Activated CD8-positive, alpha-beta T cell treated with anti-CD3 and anti-CD28 coated beads for 36 hours (primary cell): ENCODE results near the gene ACTL7A. TPM values are rescaled to one million over a fixed set of nuclear protein-coding genes. Genes with fewer than 3 reads are reported as not detected.
A peak's percentile ranks its signal among the peaks of the same experiment; 100 is the strongest.

Experiments
- ATAC-seq: fragments of 200-7000 bp; cut with Tn5 transposase; one replicate; pipeline ENCODE4 v1.10.0; 2021; ENCODE audit warnings: mild to moderate bottlenecking, moderate library complexity
- CTCF ChIA-PET: fragments of 350-600 bp; sonication (Branson Sonifier 250); formaldehyde crosslinking; loops from one replicate; lab custom pipeline; 2021; ENCODE audit warnings: antibody characterized with exemption; lab: Charles Lee
- POLR2A ChIA-PET: fragments of 350-600 bp; sonication (Branson Sonifier 250); formaldehyde crosslinking; loops from one replicate; lab custom pipeline; 2021; ENCODE audit warnings: antibody characterized with exemption; lab: Charles Lee
- DNase-seq: peaks from one replicate; pipeline ENCODE4 v3.0.0-alpha.2; 2020
- H3K27ac Mint-ChIP-seq: one replicate; pipeline ENCODE4 v1.8.0; 2021; ENCODE audit warnings: mild to moderate bottlenecking, mixed read lengths
- H3K27me3 Mint-ChIP-seq: one replicate; pipeline ENCODE4 v1.8.0; 2021; ENCODE audit warnings: mixed read lengths
- H3K36me3 Mint-ChIP-seq: one replicate; pipeline ENCODE4 v1.8.0; 2021; ENCODE audit warnings: low read depth, mixed read lengths
- H3K4me1 Mint-ChIP-seq: one replicate; pipeline ENCODE4 v1.8.0; 2021; ENCODE audit warnings: low read depth, mixed read lengths
- H3K4me3 Mint-ChIP-seq: one replicate; pipeline ENCODE4 v1.8.0; 2021; ENCODE audit warnings: mild to moderate bottlenecking, moderate library complexity, mixed read lengths
- H3K9me3 Mint-ChIP-seq: one replicate; pipeline ENCODE4 v1.8.0; 2021; ENCODE audit warnings: mixed read lengths
- CTCF ChIP-seq: fragments of 200-600 bp; IDR thresholded peaks from one replicate; pipeline ENCODE4 v1.8.0; 2022; ENCODE audit warnings: antibody characterized with exemption, mild to moderate bottlenecking
- intact Hi-C: fragments of 100-400 bp; cut with micrococcal nuclease; formaldehyde crosslinking; loops from one replicate; pipeline ENCODE4 v1.10.0; 2022
- total RNA-seq, 2 experiments: library from RNA; stranded (reverse); gene quantifications; one replicate each; pipeline ENCODE4 v1.2.3, GENCODE V29; 2021

The ACTL7A gene
- total RNA-seq, 2 experiments from 2014 or later: not detected

GRCh38 chr9:108857572-108857971 is 4.5 kb upstream of the ACTL7A start:
- H3K27ac Mint-ChIP-seq: no peak overlapping the region
- intact Hi-C loops: no loop called here
- ChIA-PET CTCF (no interaction called here), POLR2A (no interaction called here)
- H3K4me3 Mint-ChIP-seq: no peak overlapping the region
- no peak for TF ChIP-seq CTCF
- no peaks in the 10 kb centered on the region for H3K27me3 Mint-ChIP-seq
- DNase-seq (no peak), ATAC-seq (no peak)
- H3K9me3 Mint-ChIP-seq: no peaks in the 10 kb centered on the region
- no peaks in the 10 kb centered on the region for H3K36me3 Mint-ChIP-seq
- no peaks in the 10 kb centered on the region for H3K4me1 Mint-ChIP-seq

GRCh38 chr9:108859459-108860114 is 2.5 kb upstream of the ACTL7A start:
- DNase-seq (peak; percentile 33), ATAC-seq (peak; percentile 89)
- Mint-ChIP-seq H3K9me3 (no peaks in the 10 kb centered on the region), H3K27me3 (no peaks in the 10 kb centered on the region), H3K4me1 (no peaks in the 10 kb centered on the region), H3K27ac (no peak overlapping the region), H3K36me3 (no peaks in the 10 kb centered on the region), H3K4me3 (no peak overlapping the region)
- intact Hi-C loops: no loop called here
- no peak for TF ChIP-seq CTCF
- ChIA-PET POLR2A (no interaction called here), CTCF (no interaction called here)

- Mint-ChIP-seq H3K9me3 (no peaks in the 10 kb centered on the region), H3K4me1 (no peaks in the 10 kb centered on the region), H3K27me3 (no peaks in the 10 kb centered on the region), H3K4me3 (no peak overlapping the region), H3K27ac (no peak overlapping the region), H3K36me3 (no peaks in the 10 kb centered on the region)
- no peak for DNase-seq
- no peak for ATAC-seq
- intact Hi-C loops: no loop called here
- POLR2A ChIA-PET: no interaction called here
- CTCF ChIA-PET: no interaction called here
- no peak for TF ChIP-seq CTCF
Measured at GRCh38 chr9:108860354-108860753, 1.7 kb upstream of the ACTL7A start.

GRCh38 chr9:108860764-108861163 is 1.3 kb upstream of the ACTL7A start:
- POLR2A ChIA-PET: no interaction called here
- intact Hi-C loops: no loop called here

GRCh38 chr9:108861464-108861863 is 602 bp upstream of the ACTL7A start:
- Mint-ChIP-seq H3K9me3 (no peaks in the 10 kb centered on the region), H3K36me3 (no peaks in the 10 kb centered on the region), H3K4me3 (no peak overlapping the region), H3K4me1 (no peaks in the 10 kb centered on the region), H3K27ac (no peak overlapping the region), H3K27me3 (no peaks in the 10 kb centered on the region)
- DNase-seq (no peak), ATAC-seq (no peak)
- intact Hi-C loops: no loop called here
- ChIA-PET POLR2A (no interaction called here), CTCF (no interaction called here)
- TF ChIP-seq CTCF: no peak

More at GRCh38 chr9:108860764-108861163, 1.3 kb upstream of the ACTL7A start:
- TF ChIP-seq CTCF: no peak
- DNase-seq: no peak
- Mint-ChIP-seq H3K36me3 (no peaks in the 10 kb centered on the region), H3K9me3 (no peaks in the 10 kb centered on the region), H3K27ac (no peak overlapping the region), H3K4me1 (no peaks in the 10 kb centered on the region), H3K27me3 (no peaks in the 10 kb centered on the region), H3K4me3 (no peak overlapping the region)
- CTCF ChIA-PET: no interaction called here
- no peak for ATAC-seq
